Muscle of arm (tissue), 12 donors: ENCODE measurements around the gene LRBA. TPM values are rescaled to one million over a fixed set of nuclear protein-coding genes. Genes with fewer than 3 reads are reported as not detected.
A peak's percentile ranks its signal among the peaks of the same experiment; 100 is the strongest.

Source experiments
- DNase-seq: peaks from one replicate; pipeline ENCODE4 v3.0.0-alpha.2; 2013
- polyA plus RNA-seq, 12 donors: library from polyadenylated mRNA; unstranded; fragments of 120-200 nt; gene quantifications; one replicate each; pipeline ENCODE4 v1.2.1, GENCODE V29; 2013; ENCODE audit not compliant: insufficient read length in 12 of 12

Gene LRBA
- polyA plus RNA-seq, 12 donors: 20.1 to 39.7 (median 24.1) TPM; not detected in 1

DNA sequence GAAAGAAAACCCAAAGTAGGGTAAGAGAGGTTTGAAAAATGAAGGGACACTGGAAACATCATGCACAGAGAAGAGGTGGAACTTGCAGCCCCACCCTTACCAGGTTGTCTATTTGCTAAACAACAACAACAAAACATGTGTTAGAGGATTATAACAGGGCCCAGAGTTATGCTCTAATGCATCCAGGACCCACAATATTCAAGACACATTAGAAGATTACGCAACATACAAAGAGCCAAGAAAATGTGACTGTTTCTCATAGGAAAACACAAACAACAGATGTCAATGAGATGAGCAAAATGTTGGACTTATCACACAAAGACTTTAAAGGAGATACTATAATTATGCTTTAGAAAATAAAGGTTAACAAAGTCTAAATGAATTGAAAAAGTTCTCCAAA is 128.5 kb downstream of the LRBA start:
- no peak for DNase-seq

DNA sequence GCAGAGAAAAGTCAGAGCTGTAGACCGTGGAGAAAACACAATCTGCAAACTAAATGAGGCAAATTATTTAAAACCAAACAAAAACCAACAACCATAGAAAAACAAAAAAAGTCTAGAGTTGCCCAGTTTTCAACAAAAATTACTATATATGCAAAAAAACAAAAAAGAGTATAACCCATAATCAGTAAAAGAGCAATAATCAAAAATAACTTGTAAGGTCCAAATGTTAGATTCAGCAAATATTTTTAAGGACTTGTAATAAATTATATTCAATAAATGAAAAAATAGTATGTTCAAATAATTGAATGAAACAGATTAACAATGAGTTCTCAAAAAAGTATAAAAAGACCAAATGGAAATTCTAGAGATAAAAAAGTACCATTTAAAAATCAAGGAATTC is 130.5 kb downstream of the LRBA start:
- DNase-seq: no peak

DNA sequence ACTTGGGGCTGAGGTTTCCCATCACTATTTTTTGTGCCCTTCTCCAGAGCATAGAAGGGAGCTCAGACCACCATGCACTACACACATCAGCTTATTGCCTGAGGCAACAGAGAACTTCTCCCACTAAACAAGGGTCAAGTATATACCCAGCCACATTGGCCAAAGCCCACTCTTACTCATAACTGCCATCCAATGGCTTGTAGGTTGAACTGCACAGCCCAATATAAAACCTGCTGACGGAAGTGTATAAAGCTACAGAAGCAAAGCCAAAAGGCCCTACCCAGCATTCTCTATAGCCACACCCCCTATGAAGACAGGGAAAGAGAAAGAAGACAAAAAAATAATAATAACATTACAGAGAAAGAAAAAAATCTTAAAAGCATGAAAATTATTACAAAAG is 139.7 kb downstream of the LRBA start:
- DNase-seq: no peak

DNA sequence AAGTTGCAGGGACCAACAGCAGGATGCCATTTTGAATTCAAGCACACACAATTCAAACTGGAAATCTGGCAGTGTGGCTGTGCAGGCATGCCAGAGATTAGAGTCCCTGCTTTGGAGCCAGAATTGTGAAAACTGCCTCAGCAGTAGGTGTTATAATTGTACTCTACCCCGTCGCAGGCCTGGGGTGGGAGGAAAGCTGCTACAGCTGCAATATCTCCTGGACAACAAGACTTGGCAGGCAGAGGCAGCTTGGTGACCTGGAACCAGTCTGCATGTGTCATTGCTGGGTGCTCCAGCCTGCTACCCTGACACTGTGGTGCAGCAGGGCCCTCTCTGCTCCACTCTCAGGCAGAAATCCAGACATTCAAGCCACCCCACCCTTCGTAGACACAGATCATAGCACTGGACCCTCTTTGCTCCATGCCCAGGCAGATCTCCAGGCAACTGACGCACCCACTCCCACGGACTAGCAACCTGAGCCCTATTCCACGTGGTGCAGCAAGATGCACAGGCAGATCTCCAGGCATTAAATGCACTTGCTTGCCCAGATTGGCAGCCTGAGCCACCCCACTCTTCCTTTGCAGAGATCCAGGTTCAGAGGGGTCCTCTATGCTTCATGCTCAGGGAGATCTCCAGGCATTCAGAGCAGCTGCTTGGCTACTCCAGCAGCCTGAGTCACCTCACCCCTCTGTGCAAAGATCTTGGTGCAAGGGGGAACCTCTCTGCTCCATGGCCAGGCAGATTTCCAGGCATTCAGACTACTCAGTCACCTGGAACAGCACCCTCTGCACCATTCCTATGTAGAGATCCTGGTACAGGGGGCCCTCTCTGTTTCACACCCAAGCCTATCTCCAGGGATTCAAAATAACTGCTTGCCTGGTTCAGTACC is 140.5 kb downstream of the LRBA start:
- DNase-seq: no peak

DNA sequence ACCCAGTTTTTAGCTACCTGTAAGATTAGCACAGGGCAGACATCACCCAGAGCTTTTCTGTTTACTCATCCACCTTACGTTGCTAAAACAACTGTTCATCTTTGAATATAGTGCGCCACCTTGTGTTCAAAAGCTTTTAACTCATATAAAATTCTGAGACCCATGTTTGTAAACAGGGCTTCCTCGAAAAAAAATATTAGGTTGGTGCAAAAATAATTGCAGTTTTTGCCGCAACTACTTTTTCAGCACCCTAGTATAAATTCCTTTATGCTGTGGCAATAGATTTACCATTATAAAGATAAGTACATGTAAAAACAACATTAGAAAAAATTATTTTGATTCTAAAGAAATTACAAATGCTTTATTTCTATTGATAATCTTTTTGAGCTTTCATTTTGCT is 147.9 kb downstream of the LRBA start:
- peak; percentile 79 for DNase-seq

DNA sequence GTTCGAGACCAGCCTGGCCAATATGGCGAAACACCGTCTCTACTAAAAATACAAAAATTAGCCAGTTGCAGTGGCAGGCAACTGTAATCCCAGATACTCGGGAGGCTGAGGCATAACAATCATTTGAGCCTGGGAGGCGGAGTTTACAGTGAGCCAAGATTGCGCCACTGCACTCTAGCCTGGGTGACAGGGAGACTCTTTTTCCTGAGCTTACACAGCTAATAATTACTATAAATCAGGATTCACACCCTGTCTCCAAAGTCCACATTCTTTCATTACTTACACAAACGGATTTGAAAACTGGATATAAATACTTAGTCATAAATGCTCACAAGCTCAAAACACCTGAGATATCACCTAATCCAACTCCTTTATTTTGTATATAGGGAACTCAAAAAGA is 151.6 kb downstream of the LRBA start:
- no peak for DNase-seq

DNA sequence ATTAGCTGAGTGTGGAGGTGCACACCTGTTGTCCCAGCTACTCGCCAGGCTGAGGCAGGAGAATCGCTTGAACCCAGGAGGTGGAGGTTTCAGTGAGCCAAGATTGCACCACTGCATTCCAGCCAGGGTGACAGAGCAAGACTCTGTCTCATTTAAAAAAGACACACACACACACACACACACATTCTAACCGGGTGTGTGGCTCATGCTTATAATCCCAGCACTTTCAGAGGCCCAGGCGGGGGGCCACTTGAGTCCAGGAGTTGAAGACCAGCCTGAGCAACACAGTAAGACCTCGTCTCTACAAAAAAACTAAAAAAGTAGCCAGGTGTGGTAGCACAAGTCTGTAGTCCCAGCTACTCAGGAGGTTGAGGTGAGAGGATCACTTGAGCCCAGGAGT is 152.3 kb downstream of the LRBA start:
- DNase-seq: no peak

DNA sequence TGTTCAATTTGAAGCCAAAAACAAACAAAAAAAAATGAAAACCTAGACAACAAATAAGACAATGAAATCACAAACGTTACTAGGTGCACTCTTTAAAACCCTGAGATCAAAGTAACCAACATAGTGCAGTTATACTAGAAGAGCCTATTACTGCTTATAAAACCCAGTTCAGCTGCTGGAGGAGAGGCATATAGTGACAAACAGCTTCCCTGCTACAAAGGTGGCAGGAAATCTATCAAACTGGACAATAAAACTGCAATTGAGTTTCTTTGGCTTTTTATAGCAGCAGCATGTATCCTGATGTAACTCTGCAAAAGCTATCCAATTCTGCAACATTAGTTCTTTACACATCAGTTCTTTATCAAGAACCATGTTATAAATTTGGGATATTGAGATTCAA is 155.6 kb downstream of the LRBA start:
- no peak for DNase-seq

DNA sequence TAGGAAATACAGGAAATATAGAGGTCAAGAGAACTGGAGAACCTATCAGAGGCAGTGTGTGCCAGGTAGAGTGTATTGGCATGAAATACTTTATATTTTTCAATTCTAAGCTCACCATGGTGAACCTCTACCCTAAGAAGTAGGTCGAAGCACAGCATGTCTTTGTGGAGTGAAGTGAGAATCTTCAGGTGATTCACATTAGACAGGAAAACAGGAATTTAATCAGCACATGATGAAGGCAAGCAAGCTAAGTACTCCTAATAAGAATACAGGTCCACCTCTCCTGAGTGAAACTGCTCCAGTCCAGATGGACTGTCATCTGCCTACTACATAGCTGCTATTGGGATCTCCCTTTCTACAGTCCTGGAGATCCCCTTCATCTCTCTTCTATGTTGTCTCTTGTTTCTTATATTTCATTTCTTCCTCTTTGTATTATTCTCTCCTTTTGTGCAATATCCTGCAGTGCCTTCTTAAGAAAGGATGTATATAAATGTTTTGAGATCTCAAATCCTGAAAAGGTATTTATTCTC is 159.0 kb downstream of the LRBA start:
- DNase-seq: no peak

DNA sequence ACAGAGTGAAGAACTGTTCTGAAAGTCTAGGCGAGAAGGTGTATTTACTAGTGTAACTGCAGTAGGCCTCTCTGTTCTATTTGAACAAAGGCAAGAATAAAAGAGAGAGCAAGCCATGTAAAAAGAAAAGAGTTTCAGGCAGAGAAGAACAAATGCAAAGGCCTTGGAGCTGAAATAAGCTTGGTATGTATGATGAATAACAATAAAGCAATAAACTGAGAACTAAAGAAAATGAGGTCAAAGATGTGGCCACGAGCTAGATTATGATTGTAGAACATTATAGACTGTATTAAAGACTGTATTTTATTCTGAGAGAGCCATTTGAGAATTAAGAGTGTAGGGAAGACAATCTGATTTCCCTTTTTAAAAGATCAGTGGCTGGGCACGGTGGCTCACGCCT is 160.5 kb downstream of the LRBA start:
- DNase-seq: no peak

DNA sequence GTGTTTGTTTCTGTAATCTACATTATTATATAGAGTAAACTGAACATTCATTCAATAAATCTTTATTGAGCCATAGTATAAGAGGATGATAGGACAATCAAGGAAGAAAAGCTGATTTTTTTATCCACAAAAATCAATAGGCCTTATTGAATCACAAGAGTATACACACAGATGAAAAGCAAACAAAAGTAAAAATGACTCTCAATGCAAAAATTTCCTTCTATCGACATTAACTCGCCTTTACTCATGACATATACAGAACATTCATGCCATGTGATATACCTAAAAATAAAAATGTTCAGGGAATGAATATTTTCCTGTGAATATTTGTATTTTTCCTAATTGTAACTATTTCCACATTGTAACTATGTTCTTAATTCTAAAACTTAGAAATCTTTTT is 161.2 kb downstream of the LRBA start:
- no peak for DNase-seq

DNA sequence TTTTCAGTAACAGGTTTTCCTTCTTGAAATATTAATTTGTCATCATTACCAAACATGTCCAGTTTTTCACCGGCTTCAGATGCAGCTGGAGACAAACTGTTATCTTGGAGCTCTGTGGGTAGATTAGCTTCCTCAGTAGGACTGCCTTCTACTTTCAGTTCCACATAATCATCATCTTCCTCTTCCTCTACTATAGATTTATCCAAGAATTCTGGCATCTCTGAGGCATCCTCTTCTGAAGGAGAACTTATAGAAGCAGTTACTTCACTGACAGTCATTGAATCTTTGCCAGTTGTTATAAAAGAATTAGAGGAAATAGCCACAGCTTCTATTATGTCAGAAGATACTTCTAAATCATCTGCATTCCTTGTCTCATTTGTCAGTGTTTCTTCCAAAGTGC is 162.9 kb downstream of the LRBA start:
- DNase-seq: no peak

DNA sequence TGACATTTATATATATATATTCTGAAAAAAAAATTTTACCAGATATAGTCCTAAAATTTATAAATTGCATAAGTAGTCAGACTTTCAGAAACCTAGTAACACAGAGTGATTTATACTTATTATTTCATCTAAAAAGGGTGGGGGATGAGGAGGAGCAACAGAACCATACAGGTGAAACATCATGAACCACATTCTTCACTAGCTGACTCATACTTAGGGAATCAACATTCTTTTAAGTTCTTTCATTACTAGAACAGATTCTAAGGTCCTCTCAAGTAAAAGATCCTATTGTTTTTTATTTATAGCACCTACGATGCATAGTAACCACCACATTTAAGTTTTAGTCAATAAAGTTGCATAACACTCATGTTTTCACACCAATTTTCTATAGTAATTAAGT is 166.1 kb downstream of the LRBA start:
- no peak for DNase-seq

DNA sequence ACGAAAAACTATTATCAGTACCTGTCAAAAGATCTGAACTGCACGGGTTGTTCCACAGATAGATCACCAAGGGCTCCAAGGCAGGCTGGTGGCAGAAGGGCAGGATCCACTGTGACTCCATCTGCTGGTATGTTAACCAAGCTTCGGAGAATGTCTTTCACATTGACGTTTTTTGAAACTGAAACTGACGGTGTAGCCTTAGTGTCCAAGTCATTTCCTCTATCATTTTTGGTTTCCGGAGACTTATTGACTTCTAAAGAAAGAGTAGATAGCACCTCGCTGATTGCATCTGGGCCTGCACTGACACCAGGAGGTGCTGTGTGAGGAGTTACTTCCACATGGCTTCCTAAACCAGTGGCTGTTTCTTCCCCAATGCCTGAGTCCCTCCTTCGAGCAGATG is 186.9 kb downstream of the LRBA start:
- DNase-seq: no peak

DNA sequence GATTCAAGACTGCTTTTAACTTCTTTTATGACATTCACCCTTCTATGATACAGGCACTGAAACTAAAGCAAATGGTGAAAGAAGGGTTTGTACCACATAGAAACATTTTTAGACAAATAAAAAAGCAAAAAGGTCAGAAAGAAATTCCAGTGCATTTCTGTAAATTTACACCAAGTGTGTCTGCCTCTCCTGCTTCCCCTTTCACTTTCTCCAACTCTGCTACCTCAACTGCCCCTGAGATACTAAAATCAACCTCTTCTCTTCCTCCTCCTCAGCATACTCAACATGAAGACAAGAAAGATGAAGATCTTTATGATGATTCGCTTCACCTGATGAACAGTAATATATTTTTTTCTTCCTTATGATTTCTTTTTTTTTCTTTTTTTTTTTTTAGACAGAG is 187.9 kb downstream of the LRBA start:
- DNase-seq: no peak

DNA sequence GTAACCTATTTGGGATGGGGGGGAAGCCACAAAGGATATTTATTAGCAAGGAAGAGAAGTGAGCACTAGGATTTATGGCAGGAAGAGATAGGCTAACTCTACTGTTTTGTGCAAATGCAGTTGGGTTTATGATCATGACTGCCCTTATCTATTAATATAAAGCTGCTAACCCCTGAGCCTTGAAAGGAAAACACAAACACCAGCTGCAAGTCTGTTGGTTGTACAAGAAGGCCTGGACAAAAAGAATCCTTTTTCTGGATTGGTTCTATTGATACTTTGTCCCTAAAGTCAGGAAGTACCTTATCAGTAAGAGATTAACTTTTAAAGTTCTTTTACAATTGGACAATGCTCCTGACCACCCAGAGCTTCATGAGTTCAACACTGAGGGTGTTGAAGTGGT is 188.8 kb downstream of the LRBA start:
- DNase-seq: no peak

DNA sequence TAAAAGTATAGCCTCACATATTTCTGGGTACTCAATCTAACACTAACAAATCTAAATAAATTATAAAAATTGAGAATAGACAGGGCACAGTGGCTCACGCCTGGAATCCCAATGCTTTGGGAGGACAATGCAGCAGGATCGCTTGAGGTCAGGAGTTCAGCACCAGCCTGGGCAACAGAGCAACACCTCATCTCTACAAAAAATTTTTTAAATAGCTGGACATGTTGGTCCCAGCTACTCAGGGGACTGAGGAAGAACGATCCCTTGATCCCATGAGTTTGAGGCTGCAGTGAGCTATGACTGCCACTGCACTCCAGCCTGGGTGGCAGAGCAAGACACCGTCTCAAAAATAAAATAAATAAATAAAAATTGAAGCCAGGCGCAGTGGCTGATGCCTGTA is 192.7 kb downstream of the LRBA start:
- DNase-seq: no peak

DNA sequence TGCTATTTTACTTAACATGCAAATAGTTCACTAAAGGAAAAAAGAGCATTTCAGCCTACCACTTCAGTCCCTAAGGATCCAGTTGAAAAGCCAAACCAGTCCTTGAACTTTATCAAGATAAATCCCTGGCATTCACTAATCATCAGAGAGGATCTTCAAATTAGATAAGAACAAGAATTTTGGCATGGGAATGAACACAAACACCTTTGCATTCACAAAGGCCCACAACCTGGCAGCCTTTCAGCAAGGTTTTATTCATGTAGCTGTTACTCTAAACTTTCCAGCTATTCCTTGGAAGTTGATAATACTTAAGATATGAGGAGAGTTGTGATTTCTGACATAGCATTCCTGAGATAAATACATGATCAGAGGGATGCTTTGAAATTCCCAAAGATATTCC is 193.4 kb downstream of the LRBA start:
- no peak for DNase-seq

DNA sequence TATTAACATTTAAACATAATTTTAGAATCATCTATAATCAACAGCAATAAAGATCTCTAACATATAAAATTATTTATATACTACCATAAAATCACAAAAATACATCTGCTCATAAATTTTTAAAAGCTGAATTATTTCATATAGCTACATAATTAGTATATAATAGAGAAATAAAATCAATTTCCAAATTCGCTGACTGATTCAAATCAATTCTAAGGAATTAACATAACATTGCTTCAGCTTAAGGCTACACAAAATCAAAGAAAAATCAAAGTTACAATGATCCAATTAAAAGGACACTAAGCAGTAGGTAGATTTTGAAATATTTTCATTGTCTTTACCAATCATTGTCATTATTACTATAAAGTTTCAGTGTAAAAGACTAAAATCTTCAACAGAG is 194.7 kb downstream of the LRBA start:
- DNase-seq: no peak

DNA sequence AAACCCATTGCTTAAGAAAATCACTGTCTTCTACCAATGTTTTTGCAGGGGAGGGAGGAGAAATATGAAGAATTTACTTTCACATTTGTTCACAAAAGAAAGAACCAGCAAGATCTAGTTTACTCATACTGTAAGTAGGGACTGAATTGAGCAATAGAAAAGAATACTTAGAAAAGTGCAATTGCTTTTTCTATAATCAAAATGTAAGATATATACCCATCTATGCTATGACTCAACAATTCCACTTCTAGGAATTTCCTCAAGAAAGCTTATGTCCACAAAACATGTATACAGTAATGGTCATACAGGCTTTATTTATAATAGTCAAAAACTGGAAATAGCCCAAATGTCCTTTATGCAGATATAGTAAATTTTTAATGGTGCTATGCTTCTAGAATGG is 196.4 kb downstream of the LRBA start:
- no peak for DNase-seq

DNA sequence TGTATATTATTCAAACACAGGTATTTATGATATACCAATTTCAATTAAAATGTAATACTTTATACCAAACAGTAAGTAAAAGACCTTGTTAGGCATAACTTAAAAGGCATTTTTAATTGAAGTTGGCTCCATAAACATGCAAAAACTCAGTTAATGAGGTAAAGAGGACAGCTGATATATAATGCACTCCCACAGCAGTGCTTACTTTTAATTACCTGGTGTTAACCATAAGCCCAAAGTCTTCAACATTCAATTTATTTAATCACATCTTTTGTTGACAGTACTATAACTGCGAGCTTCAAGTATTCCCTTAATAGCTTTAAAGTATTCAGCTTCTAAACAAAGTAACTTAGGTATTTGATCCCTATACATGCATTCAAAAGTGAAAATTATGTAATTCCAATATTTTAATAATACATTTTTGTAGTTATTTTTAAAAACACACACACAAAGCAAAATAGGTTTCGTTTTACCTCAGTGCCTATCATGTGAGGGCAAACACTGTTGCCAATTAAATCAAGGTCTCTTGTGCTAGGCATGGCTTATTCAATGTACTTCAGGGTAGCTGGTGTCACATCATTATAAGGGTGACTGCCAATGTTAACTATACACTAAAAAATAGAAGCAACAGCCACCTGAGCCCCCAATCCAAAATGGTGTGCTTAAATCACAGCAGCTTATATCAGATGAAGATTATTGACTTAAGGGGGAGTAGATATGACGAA is 197.1 kb downstream of the LRBA start:
- DNase-seq: no peak

DNA sequence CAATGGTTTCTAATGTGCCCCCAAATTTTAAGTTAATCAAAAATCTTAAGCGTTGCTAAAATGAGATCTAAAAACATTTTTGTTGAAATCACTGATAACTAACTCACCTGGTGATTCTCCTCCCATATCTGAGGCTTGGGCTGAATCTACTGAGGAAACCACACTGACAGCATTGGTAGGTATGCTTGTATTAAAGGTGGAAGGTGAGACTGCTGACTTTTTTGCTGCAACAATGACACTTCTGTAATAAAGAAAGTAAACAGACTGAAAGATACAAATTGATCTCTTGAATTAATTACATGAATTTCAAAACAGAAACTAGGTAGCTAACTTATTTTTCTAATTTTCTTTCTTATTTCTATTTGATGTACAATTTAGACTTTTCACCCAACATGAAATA is 198.1 kb downstream of the LRBA start:
- DNase-seq: no peak

DNA sequence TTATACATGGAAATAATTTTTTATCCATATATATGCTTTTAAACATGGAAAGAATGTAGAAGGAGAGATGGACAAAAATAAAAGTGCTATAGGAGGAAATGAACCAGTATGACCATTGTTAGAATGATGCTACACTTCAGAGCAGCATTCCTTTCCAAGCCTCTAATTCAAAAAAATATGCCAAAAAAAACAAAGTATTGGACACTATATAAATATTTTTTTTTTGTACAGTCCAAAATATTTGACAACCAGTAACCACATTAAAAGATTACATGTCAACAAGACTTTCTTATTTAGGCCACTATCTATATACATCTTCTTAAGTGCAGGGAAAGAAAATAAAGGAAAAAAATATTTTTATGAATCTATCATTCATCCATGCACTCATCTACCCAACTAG is 198.6 kb downstream of the LRBA start:
- no peak for DNase-seq
